Subcutaneous abdominal adipose tissue (tissue), 5 donors: ENCODE data around the gene CCDC47.

ENCODE experiments used
- H3K27ac ChIP-seq: one replicate; pipeline ENCODE4 v1.7.0; 2013; ENCODE audit warnings: low read depth, mild to moderate bottlenecking, inconsistent platforms, low read length, moderate library complexity
- H3K27me3 ChIP-seq, 5 donors: one replicate each; pipeline ENCODE4 v1.7.0; 2013; ENCODE audit warnings: low read length in 5 of 5, inconsistent platforms in 1 of 5; ENCODE audit not compliant: control insufficient read depth in 5 of 5, insufficient read depth in 4 of 5
- H3K36me3 ChIP-seq, 5 donors: one replicate each; pipeline ENCODE4 v1.7.0; 2013; ENCODE audit warnings: low read length in 5 of 5; ENCODE audit not compliant: control insufficient read depth in 5 of 5, insufficient read depth in 5 of 5
- H3K4me1 ChIP-seq, 5 donors: one replicate each; pipeline ENCODE4 v1.7.0; 2013; ENCODE audit warnings: low read length in 5 of 5, mild to moderate bottlenecking in 3 of 5, moderate library complexity in 1 of 5; ENCODE audit not compliant: control insufficient read depth in 5 of 5, insufficient read depth in 5 of 5
- H3K4me3 ChIP-seq, 5 donors: one replicate each; pipeline ENCODE4 v1.7.0; 2013; ENCODE audit warnings: low read length in 5 of 5, low read depth in 1 of 5
- H3K9ac ChIP-seq, 5 donors: one replicate each; pipeline ENCODE4 v1.7.0; 2013; ENCODE audit warnings: low read length in 5 of 5, mild to moderate bottlenecking in 4 of 5, moderate library complexity in 3 of 5
- H3K9me3 ChIP-seq, 5 donors: one replicate each; pipeline ENCODE4 v1.7.0; 2013; ENCODE audit warnings: low read length in 5 of 5; ENCODE audit not compliant: control insufficient read depth in 5 of 5
- donor health status: healthy.
- donor health status: healthy.
- donor health status: healthy.
- donor health status: healthy.
- donor health status: healthy.

Gene CCDC47

DNA sequence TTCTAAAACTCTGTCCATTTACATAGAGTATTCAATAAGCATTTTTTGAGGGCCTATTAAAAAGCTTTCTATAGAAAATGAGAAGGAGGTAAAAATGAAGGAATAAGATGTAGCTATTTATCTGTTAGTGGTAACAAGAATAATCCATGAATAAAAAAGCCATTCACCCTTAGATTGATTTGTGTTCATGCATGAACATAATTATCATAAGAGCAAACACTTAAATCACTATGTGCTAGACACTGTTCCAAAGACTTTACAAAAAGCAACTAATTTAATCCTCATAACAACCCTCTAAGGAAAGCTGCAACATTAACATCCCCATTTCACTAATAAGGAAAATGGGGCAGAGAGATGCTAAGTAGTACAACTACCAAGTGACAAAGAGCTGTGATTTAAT is 6.6 kb downstream of the CCDC47 start:
- no peaks in the 10 kb centered on the region for H3K9me3 ChIP-seq
- no peaks in the 10 kb centered on the region for H3K27me3 ChIP-seq
- peaks cover 25 to 32% (median 29%) of the 10 kb centered on the region in 5 donors for H3K36me3 ChIP-seq
- peaks cover 0 to 16% (median 7%) of the 10 kb centered on the region in 5 donors for H3K4me1 ChIP-seq
- H3K4me3 ChIP-seq = no peak overlapping the region
- no peak overlapping the region for H3K9ac ChIP-seq
- no peak overlapping the region for H3K27ac ChIP-seq

DNA sequence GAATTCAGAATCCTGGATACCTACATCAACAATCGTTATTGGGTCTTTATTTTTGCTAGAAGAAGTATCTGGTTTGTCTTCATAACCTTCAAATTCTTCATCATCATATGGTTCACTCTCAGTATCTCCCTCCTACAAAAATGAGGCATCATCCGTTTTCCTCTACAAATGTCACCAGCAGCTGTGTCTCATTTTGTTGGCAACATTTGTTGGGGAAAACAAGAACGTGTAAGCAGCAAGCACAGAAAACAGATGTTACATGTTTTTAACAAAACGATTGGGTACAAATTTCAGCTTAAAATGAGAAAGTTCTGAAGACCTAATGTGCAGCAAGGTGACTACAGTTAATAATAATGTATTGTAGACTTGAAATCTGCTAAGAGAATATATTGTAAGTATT is 8.7 kb downstream of the CCDC47 start:
- Histone ChIP-seq H3K9me3 (no peaks in the 10 kb centered on the region), H3K36me3 (peaks cover 31 to 46% (median 40%) of the 10 kb centered on the region in 5 donors), H3K27me3 (no peaks in the 10 kb centered on the region), H3K4me1 (peaks cover 0 to 1% (median 0%) of the 10 kb centered on the region in 5 donors), H3K4me3 (no peak overlapping the region), H3K27ac (no peak overlapping the region), H3K9ac (no peak overlapping the region)

DNA sequence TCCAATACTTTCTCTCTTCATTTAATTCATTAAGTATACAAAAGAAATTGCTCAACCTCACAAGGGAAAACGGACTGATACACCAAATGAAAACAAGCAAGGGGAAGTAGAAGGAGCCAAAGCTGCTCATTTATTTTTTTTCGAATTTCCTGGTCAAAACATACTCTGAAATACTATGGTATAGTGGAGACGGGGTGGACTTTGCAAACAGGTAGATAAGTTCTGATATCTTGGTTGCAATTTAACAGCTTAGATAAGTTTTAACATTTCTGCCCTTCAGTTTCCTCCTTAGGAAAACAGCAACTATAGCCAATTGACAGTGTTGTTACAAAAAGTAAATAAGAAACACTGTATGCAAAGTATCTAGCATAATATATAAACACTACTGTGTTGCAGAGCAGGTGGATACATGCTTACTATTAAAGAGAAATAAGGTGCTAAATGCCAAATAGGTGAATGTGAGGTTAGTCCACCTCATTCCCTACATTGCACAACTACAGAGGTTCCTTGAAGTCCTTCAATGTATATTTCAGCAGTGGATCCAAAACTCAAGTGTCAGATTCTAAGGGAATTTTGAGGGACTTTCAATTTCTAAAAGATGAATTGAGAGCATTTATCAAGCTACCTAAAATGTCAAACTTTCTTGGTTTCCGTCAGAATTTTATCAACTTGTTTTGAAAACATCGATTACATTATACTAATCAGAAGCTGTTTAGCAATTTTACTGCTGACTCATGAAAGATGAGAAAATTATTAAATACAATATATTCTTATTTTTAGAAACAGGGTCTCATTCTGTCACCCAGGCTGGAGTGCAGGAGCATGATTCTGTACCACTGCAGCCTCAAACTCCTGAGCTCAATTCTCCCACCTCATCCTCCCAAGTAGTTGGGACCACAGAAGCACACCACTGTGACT is 11.0 kb downstream of the CCDC47 start:
- H3K27ac ChIP-seq = no peak overlapping the region
- H3K4me1 ChIP-seq = no peaks in the 10 kb centered on the region
- no peak overlapping the region for H3K9ac ChIP-seq
- no peaks in the 10 kb centered on the region for H3K27me3 ChIP-seq
- H3K4me3 ChIP-seq = no peak overlapping the region
- peaks cover 31 to 53% (median 49%) of the 10 kb centered on the region in 5 donors for H3K36me3 ChIP-seq
- no peaks in the 10 kb centered on the region for H3K9me3 ChIP-seq

DNA sequence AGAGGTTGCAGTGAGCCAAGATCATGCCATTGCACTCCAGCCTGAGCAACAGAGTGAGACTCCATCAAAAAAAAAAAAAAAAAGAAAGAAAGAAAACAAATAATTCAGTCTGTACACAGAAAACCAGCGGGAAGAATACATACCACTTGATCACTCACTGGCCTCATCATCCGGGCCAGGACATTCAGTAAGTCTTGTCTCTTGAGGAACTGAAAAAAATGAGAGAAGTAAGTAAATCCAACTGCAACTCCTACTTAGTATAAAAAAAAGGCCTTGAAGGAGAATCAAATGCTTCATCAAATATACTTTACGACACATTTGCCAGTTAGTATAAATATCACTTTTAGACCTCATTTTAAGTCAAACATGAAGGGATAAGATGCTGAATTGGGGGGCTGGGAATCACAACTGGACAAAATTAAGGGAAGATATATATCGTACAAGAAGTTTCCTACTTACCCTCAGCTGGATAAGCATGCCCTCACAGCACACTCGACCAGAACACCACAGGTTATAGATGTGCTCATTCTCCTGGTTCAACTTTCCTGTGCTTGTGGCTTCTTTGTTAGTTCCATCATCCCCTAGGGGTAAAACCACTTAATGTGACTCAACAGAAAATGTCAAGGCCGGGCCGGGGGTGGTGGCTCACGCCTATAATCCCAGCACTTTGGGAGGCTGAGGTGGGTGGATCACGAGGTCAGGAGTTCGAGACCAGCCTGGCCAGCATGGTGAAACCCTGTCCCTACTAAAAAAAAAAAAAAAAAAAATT is 12.4 kb downstream of the CCDC47 start:
- no peaks in the 10 kb centered on the region for H3K27me3 ChIP-seq
- no peak overlapping the region for H3K27ac ChIP-seq
- H3K36me3 ChIP-seq = peaks cover 43 to 61% (median 60%) of the 10 kb centered on the region in 5 donors
- no peak overlapping the region for H3K4me3 ChIP-seq
- H3K9ac ChIP-seq = no peak overlapping the region
- no peaks in the 10 kb centered on the region for H3K4me1 ChIP-seq
- H3K9me3 ChIP-seq = no peaks in the 10 kb centered on the region

DNA sequence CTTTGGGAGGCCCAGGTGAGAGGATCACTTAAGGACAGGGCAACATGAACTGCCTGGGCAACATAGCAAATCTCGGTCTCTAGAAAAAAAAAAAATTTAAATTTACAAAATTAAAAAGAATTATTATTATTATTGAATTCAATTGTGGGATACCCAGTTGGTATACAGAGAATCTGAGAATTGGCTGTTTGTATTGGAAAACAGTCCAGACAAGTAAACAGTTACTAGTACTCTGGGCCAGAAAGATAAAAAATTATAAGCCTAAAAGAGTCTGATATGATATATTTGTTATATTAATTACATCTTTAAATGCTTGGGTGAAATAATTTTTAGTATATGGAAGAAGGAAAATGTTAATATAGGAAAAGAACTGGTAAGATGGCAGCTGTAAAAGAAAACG is 15.0 kb downstream of the CCDC47 start:
- peaks cover 46 to 73% (median 63%) of the 10 kb centered on the region in 5 donors for H3K36me3 ChIP-seq
- H3K9ac ChIP-seq = no peak overlapping the region
- H3K4me3 ChIP-seq = no peak overlapping the region
- H3K4me1 ChIP-seq = no peaks in the 10 kb centered on the region
- no peak overlapping the region for H3K27ac ChIP-seq
- no peaks in the 10 kb centered on the region for H3K27me3 ChIP-seq
- H3K9me3 ChIP-seq = no peaks in the 10 kb centered on the region

DNA sequence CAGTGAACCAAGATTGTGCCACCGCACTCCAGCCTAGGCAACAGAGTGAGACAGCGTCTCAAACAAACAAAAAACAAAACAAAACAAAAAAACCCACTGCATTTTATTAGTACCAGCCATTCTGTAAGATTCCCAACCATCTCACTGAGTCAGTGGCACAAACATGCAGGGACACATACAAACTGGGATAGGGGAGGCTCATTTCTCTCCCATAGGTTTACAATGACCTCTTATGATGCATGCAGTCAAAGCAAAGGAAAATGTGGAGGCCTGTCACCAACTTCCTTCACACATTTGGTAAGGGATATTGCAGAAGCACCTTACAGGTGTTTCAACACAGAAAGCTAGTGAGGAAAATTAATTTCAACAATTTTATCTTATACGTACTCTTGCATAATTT is 19.4 kb downstream of the CCDC47 start:
- Histone ChIP-seq H3K27me3 (no peaks in the 10 kb centered on the region), H3K4me1 (no peaks in the 10 kb centered on the region), H3K9ac (no peak overlapping the region), H3K9me3 (no peaks in the 10 kb centered on the region), H3K4me3 (no peak overlapping the region), H3K27ac (no peak overlapping the region), H3K36me3 (peaks cover 49 to 72% (median 53%) of the 10 kb centered on the region in 5 donors)

DNA sequence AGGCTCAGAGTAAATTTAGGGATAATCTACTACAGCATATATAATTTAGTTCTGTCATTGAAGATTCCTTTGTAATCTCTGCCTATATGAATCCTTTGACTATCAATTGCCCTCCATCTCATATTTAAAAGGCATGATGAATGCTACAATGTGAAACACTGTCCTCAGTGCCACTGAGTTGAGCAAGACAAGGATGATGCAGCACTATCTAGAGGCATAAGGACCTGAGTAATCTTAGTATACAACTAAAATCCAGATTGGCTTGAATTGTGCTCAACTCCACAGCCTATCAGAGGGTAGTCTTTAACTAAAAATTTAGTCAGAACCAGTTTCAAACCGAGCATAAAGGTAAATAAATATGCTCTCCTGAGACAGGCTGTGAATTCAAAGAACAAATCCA is 20.2 kb downstream of the CCDC47 start:
- Histone ChIP-seq H3K27me3 (no peaks in the 10 kb centered on the region), H3K9me3 (no peaks in the 10 kb centered on the region), H3K36me3 (peaks cover 49 to 75% (median 58%) of the 10 kb centered on the region in 5 donors), H3K4me1 (no peaks in the 10 kb centered on the region), H3K9ac (no peak overlapping the region), H3K4me3 (no peak overlapping the region), H3K27ac (no peak overlapping the region)

DNA sequence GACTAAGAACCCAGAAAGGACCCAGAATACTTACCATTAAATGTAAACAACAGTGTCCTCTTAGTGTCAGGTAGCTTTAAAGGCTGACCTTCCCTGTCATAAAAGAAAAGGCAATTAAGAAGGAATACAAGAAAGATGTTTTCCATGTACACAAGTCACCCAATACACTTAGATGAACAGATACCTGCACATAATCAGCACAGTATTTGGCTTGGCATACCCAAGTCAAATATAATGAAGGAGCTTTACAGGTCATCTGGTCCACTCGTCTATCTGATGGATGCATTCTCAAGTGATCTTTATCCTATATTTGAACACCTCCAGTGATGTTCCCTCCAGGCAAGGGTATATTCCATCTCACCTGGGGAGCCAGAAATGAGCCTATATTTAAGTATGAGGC is 20.7 kb downstream of the CCDC47 start:
- Histone ChIP-seq H3K4me1 (no peaks in the 10 kb centered on the region), H3K27ac (no peak overlapping the region), H3K27me3 (no peaks in the 10 kb centered on the region), H3K9me3 (no peaks in the 10 kb centered on the region), H3K36me3 (peaks cover 48 to 75% (median 59%) of the 10 kb centered on the region in 5 donors), H3K4me3 (no peak overlapping the region), H3K9ac (no peak overlapping the region)

DNA sequence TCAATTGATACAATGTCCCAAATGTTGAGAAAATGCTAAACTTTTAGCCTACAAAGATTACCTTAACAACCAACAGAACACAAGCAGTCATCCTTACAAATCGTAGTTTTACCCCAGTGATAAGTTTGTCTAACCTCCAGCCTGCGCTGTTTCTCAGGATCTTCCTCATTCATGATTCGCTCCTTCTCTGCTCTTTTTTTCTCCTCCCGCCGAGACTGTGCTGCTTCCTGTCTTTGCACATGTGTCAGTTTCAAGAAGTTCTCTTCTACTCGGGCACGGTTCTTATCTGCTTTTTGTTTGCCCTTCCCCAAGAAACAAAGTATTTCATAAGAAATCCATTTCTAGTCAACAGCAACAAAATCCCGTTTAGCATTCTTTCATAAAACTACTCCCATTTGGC is 21.6 kb downstream of the CCDC47 start:
- Histone ChIP-seq H3K4me3 (no peak overlapping the region), H3K4me1 (no peaks in the 10 kb centered on the region), H3K9me3 (no peaks in the 10 kb centered on the region), H3K36me3 (peaks cover 45 to 74% (median 55%) of the 10 kb centered on the region in 5 donors), H3K9ac (peak overlapping the region in 1 of 5 donors; percentile 35), H3K27ac (no peak overlapping the region), H3K27me3 (no peaks in the 10 kb centered on the region)
